Activated effector memory CD4-positive, alpha-beta T cell treated with Interleukin-2 at 50 U/mL for 16 hours (primary cell): ENCODE measurements around the gene OSBPL7.

Experiments used
- DNase-seq: peaks from one replicate; pipeline ENCODE4 v3.0.0-alpha.2; 2020

OSBPL7 gene

DNA sequence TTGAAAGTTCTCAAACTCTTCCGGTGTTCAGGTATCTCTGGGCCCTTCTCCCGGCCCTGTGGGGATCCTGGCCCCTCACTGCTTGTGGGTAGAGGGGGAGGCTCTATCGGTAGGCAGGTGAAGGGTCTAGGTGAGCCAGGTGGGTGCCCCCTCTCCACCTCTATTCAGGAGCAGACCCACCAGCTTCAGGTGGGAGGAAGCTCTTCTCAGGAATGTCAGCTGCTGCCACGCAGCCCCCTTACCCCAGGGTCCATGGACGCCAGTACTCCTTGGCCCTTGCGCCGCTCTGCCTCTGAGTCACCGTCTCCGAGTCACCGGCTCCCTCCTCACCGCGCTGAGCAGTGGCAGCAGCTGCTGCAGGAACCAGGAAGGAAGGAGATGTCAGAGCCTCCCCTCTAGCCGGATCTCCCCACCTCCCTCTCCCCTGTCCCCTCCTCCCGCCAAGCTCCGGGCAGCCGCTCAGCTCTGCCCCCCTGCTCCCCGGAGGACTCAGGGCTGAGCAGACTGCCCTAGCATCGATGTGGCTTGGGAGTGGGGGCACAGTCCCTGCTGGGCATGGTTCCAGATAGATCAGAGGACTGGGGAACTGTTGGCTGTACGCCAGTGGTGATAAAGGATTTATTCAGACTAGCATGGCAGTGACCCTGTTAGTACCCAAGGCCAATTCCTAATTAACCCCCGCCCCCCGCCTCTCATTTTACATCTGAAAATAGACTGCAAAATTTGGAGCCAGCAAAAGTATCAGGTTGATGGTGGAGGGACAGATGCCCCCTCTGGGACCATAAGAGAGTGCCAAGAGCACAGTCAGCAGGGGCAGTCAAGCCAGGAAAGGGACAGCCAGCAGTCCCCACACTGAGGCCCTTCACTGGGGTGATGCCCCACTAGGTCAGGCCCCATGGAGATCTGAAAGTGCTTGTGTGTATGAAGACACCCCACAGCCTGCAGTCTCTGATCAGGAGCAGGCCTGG lies at the start of gene OSBPL7:
Gene OSBPL7, minus strand, starts transcription at position 371 of the 968 bp plus-strand sequence. CDS start 1,516 bp downstream, outside the sequence.
- DNase-seq: peak; percentile 74

DNA sequence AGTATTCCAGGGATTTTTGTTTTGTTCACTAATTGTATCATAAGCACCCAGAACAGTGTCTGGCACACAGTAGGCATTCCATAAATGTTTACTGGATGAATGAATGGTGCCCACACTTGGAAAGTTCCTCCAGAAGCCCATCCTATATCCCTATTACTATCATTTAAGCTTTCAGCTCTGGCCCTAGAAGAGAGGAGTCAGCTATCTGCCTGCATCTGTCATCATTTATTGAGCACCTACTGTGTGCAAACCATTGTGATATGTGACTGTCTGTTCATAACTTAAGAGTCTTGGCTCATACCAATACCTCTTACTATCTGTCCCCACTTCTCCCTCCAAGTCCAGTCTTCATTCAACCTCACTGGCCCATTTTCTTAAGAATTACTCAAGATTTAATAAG lies 49.5 kb upstream of the OSBPL7 start:
- DNase-seq: no peak

DNA sequence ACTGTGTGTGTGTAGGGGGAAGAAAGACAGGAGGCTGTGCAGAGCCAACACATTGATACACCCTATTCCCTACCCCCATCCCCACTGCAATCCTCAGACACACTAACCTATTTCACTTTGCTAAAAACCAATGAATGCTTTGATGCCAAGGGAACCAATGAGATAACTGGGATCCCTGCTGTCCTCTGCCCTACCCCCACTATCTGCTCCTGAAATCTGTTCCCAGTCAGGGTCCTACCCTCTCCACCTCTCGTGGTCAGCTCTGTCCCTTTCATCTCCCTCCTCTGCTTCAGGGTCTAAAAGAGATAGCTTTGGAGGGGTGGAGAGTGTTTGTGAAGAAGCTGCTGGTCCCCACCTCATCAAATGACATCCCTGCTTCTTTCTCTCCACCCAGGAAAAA lies 48.5 kb upstream of the OSBPL7 start:
- DNase-seq: no peak

GRCh38 chr17:47869114-47869513 lies 47.5 kb upstream of the OSBPL7 start:
- no peak for DNase-seq

GRCh38 chr17:47867813-47868533 lies 46.4 kb upstream of the OSBPL7 start:
- no peak for DNase-seq

DNA sequence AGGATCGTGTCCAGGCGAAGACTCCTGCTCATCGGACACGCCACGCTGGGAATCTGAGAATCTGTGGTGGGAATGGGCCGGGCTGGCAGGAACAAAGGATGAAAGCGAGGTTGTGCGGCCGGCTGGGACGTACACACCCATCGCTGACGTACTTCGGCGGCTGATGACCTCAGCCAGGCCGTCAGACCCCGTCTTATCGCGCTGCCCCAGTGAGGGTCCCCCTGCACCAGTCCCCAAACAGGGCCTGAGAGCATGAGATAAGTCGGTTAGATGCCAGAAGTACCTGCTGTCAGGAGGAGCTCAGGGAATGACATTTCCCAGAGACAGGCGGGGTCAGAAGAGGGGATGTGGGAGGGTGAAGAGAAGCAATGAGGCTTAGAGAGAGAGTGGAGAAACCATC lies 45.3 kb upstream of the OSBPL7 start:
- no peak for DNase-seq

- no peak for DNase-seq
These were observed 43.2 kb upstream of the OSBPL7 start for GRCh38 chr17:47864791-47865216.

- no peak for DNase-seq
These were observed 41.2 kb upstream of the OSBPL7 start for GRCh38 chr17:47862621-47863440.

DNA sequence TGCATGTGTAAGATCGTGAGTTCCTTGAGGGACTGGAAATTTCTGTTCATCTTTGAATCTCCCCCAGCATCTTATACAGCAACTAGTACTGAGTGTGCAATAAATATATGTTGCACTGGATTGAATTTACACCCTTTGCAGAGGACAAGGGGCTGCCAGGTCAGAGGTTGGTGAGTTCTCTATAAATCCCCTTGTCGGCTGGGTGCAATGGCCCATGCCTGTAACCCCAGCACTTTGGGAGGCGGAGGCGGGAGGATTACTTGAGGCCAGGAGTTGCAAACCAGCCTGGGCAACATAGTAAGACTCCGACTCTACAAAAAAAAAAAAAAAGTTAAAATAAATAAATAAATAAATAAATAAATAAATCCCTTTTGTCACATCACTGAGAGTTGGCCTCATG lies 38.8 kb upstream of the OSBPL7 start:
- no peak for DNase-seq

DNA sequence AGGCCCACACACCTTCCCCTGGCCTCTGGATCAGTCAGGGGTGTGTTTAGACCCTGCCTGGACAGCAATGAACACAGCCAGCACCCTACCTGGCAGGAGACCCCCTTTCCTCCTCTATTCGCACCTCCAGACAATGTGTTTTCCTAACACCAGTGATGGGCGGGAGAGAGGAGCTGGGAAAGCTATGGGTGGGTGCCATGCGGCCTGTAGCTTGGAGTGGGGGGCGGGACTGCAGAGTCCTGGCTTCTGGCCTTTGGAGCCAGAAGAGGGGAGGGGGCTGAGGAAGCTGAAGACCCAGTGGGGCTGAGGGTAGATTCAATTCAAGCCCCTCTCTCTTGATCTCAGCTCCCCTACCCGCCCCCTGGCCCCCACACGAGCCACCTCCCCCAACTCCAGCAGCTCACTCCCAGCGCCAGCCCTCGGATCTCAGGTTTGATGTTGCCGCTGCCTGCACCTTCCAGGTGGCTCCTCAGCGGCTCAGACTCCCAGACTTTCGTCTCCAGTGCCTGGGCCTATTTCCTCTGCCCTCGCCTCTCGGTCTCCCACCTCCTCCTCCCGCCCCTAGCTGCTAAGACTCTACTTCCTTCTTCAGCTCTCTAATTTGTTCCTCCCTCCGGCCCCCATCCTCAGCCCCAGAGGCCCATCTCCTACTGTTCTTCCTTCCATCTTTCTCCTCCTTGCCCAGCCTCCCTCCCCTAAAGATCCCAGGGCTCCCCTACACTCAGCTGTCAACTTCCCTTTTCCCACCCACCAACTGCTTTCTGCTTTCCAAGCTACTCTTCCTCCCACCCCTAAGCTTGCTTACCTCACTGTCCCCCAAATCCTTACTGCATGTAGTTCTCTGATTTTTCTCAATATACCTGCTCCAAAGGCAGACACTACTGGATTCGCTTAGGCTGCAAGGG lies 36.2 kb upstream of the OSBPL7 start:
- DNase-seq: no peak

GRCh38 chr17:47856830-47857229 lies 35.2 kb upstream of the OSBPL7 start:
- DNase-seq: no peak

DNA sequence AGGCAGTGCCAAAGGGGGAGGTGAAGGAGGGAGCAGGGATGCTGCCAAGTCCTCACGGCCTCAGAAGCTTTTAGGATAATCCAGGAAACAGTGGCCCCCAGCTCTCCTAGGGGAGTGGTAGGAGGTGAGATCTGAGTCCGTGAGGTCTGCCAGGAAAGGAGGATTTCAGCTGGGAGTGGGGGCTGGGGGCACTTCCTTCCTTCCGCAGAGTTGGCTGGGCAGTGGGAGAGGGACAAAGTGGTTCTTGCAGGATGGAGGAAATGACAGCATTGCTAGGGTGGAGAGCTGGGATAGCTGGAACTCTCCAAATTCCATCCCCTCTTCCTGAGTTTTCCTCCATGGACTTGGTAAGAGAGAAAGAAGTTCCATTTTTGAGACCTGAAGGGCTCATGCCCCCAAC lies 34.1 kb upstream of the OSBPL7 start:
- DNase-seq: no peak

- no peak for DNase-seq
These were observed 32.0 kb upstream of the OSBPL7 start for GRCh38 chr17:47853616-47854015.

DNA sequence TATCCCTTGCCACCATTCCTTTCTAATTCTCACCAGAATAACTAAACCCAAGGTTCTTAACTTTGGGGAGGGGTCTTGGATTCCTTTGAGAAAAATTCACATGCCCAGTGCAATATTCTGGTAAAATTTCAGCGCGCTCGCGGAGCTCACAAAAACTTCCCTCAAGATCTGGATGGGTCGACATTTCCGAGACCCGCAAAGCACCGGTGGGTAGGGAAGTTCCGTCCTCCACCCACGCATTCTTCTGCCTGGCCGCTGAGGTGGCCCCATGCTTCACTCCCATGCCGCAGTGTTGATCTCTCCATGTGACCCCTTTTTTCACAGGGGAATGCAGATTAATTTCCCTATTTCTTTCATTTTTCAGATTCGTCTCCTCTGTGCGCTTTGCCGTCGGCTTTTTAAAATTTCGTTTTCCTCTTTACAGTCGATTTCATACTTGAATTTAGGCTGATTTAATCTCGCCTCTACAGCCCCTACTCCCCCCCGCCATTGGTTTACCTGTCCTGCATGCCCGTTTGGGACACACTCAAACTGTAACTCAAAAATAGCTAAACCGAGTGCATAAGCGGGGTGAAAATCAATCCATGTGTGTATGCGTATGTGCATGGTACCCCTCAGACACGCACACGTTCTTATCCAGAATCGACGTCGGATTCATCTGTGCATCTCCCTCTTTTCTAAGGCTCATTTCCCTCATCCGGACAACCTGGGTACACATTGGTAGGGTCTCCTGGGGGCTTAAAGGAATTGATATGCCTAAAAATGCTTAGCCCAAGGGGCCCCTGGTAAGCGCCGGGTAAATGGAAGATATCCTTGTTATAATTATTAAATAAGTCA lies 30.7 kb upstream of the OSBPL7 start:
- DNase-seq: no peak

DNA sequence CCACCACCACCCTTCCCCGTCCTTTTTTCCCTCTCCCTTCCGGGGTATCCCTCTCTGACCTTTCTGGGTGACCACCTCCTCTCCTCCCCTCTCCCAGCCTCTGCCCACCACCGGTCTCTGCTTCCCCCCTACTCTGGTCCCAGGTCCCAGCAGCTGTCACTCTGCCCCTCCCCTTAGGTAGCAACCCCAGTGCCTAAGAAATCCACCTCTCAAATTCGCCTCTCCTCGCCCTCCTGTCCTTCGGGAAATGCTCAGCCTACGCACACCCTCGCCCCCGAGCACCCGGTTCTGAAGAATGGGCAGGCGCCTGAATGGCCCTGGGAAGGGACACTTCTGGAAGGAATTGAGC lies 30.1 kb upstream of the OSBPL7 start:
- DNase-seq: no peak

DNA sequence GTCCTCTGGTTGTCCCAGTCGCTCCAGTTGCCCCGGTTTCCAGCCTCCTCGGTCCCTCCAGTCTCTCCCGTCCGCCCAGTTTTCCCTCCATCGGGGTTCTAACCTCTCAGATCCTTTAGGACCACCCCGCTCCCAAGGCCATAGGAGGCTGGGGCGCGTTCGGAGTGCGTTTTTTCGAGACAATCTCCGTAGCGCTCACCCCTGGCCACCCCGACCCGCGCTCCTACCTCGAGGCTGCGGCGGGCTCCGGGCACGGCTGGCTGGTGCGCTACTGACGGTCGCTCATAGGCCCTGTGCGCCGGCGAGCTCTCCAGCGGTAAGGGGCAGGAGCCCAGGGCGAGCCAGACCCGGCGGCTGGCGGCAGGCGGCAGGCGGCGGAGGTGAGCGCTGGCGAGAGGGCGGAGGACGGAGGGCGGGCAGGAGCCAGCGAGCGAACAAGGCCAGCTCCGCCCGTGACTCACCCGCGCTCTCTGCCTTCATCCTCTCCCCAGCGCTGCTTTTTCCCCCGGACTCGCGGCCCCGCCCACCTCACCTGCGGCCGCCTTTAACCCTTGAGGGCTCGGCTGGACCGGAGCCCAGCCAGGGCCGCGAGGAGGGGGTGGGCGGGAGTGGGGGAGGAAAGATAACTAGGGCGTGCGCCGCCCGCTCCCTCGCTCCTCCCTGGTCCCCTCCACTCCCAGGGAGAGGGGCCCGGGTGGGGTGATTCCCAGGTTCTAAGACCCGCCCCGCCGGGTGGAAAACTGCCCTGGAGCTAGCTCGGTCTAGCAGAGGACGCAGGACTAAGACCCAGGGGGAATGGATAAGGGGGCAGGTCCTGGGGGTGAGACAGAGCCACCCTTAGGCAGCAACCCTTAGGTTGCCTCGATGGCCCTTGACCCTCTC lies 29.3 kb upstream of the OSBPL7 start, which contains the start of gene SP6:
Gene SP6, minus strand, starts transcription at position 472 of the 882 bp plus-strand sequence. CDS start 2,734 bp downstream, outside the sequence.
- peak; percentile 51 for DNase-seq

- DNase-seq: no peak
These were observed 28.7 kb upstream of the OSBPL7 start for GRCh38 chr17:47850373-47850691.

DNA sequence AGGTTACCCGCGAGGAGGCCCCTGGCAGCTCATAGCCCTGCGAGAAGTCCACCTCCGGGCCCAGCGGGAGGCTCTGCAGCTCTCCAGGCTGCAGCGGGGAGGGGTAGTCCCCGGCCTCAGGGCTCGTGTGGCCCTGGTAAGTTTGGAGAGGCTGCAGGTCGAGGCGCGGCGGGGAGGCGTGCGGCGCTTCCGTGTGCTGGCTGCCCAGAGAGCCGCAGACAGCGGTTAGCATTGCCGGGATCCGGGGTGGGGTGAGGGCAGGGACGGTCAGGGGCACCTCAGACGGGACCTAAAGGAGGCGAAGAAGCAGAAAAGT lies 26.6 kb upstream of the OSBPL7 start:
- no peak for DNase-seq

DNA sequence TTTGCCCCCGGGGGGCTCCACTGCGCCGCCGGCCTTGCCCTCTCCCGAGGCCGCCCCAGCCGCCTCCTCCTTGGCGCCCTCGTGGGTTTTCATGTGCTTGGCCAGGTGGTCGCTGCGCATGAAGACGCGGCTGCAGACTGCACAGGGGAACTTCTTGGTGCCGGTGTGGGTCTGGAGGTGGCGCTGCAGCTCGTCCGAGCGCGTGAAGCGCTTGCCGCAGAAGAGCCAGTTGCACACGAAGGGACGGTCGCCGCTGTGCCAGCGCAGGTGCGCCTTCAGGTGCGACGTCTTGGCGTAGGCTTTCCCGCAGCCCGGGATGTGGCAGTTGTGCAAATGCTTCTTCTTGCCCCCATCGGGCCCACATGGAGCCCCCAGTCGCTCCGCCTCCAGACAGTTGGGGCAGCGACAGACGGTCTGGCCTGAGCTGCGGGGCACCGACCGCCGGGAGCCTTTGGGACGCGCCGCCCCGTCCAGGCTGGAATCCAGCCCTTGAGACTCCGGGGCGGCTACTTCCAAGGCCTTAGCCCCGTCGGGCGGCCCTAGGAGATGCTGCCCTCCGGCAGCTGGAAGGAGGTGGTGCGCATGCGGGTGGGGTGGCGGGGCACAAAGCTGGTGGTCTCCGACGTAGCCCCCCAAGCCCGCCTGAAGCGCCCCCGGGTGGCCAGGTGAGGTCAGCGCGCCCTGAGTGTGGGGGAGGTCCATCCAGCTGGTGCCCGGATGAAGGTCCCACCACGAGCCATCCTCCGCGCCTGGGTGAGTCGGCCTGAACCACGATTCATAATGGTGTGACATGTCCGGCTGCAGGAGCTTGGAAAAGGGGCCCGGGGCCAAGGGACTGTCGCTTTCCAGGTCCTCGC lies 26.0 kb upstream of the OSBPL7 start:
- peak; percentile 10 for DNase-seq
